ENCODE measurements around the gene OLFML1. TPM values are rescaled to one million over a fixed set of nuclear protein-coding genes. Genes with fewer than 3 reads are reported as not detected.

OLFML1 gene
- total RNA-seq, 6 experiments from 2014 or later: 2.2 to 5.5 (median 3.0) TPM

GRCh38 chr11:7487360-7487759, 2.1 kb downstream of the OLFML1 start:
- WGBS (ENCODE audit: insufficient coverage, low coverage, low lambda C conversion rate, missing lambda C conversion rate): 58% methylated on average over 2 of the region's 2 CpGs
- no peaks in the 10 kb centered on the region for H3K27me3 ChIP-seq
- no peaks in the 10 kb centered on the region for H3K9me3 ChIP-seq
- no peak overlapping the region for H3K4me3 ChIP-seq
- H3K36me3 ChIP-seq: no peaks in the 10 kb centered on the region
- TF ChIP-seq, protein P1, sequence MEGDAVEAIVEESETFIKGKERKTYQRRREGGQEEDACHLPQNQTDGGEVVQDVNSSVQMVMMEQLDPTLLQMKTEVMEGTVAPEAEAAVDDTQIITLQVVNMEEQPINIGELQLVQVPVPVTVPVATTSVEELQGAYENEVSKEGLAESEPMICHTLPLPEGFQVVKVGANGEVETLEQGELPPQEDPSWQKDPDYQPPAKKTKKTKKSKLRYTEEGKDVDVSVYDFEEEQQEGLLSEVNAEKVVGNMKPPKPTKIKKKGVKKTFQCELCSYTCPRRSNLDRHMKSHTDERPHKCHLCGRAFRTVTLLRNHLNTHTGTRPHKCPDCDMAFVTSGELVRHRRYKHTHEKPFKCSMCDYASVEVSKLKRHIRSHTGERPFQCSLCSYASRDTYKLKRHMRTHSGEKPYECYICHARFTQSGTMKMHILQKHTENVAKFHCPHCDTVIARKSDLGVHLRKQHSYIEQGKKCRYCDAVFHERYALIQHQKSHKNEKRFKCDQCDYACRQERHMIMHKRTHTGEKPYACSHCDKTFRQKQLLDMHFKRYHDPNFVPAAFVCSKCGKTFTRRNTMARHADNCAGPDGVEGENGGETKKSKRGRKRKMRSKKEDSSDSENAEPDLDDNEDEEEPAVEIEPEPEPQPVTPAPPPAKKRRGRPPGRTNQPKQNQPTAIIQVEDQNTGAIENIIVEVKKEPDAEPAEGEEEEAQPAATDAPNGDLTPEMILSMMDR (IDR thresholded peaks at IDR 0.05): no peak
- no peak for TF ChIP-seq POLR2A (IDR thresholded peaks at IDR 0.05)
- intact Hi-C loops (cut with DNase I): no loop called here
- no peaks in the 10 kb centered on the region for H3K4me1 ChIP-seq
- ATAC-seq (no peak), DNase-seq (no peak)
- no peak overlapping the region for H3K27ac ChIP-seq

- no peaks in the 10 kb centered on the region for H3K4me1 ChIP-seq
- no peak for DNase-seq
- intact Hi-C loops (cut with DNase I): no loop called here
- no peak overlapping the region for H3K27ac ChIP-seq
- no peaks in the 10 kb centered on the region for H3K27me3 ChIP-seq
- no peaks in the 10 kb centered on the region for H3K9me3 ChIP-seq
- WGBS (ENCODE audit: insufficient coverage, low coverage, low lambda C conversion rate, missing lambda C conversion rate): 85% methylated on average over 1 of the region's 1 CpG
- no peak for ATAC-seq
- no peaks in the 10 kb centered on the region for H3K36me3 ChIP-seq
- TF ChIP-seq, protein P1 (IDR thresholded peaks at IDR 0.05): no peak
- TF ChIP-seq POLR2A (IDR thresholded peaks at IDR 0.05): no peak
- H3K4me3 ChIP-seq: no peak overlapping the region
These were observed 3.4 kb downstream of the OLFML1 start for GRCh38 chr11:7488681-7489080.

DNA sequence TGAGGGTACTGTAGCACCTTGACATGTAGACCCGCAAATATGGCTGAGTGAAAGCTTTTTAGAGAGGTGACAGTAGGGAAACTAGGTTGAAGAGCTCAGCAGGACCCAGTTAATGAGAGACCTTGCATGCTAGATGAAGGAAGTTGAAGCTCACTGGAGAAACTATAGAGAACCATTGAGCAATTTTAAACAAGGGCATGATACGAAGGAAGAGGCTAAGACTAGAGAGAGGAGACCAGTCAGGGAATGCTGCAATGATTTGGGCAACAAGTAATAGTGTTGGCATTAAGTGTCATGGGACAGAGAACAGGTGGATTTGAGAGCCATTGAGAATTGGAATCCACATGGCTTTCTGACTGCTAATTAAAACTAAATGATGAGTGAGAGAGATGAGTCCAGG, 4.1 kb downstream of the OLFML1 start:
- WGBS (ENCODE audit: insufficient coverage, low coverage, low lambda C conversion rate, missing lambda C conversion rate): 80% methylated on average over 2 of the region's 2 CpGs
- intact Hi-C loops (cut with DNase I): no loop called here
- no peak overlapping the region for H3K27ac ChIP-seq
- H3K36me3 ChIP-seq: no peaks in the 10 kb centered on the region
- H3K4me1 ChIP-seq: no peaks in the 10 kb centered on the region
- DNase-seq: no peak
- TF ChIP-seq, protein P1 (IDR thresholded peaks at IDR 0.05): no peak
- no peak for TF ChIP-seq POLR2A (IDR thresholded peaks at IDR 0.05)
- no peaks in the 10 kb centered on the region for H3K9me3 ChIP-seq
- H3K27me3 ChIP-seq: no peaks in the 10 kb centered on the region
- ATAC-seq: peak in 1 of 4 donors; percentile 14
- H3K4me3 ChIP-seq: no peak overlapping the region

DNA sequence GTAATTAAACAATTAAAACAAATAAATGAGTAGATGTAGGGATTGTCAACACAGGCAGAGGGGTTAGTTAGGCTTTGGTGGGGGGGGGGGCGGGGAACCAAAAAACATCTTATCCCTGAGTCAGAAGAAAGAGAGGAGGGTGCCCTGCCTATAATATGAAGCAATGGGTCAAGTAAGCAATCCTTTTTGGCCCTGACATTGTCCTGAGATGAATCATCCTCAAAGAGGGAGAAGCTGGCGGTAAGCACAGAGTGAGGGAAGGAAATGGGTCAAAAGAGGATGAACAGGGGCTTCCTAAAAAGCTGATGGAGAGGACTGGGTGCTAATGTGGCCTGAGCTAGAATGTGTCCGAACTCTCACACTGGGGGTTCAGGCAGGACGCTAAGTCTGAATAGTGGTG, 4.7 kb downstream of the OLFML1 start:
- no peak for DNase-seq
- H3K27me3 ChIP-seq: no peaks in the 10 kb centered on the region
- H3K27ac ChIP-seq: no peak overlapping the region
- no peaks in the 10 kb centered on the region for H3K9me3 ChIP-seq
- WGBS (ENCODE audit: insufficient coverage, low coverage, low lambda C conversion rate, missing lambda C conversion rate): 47% methylated on average over 2 of the region's 4 CpGs
- no peaks in the 10 kb centered on the region for H3K36me3 ChIP-seq
- ATAC-seq: no peak
- no peaks in the 10 kb centered on the region for H3K4me1 ChIP-seq
- TF ChIP-seq, protein P1 (IDR thresholded peaks at IDR 0.05): no peak
- no peak for TF ChIP-seq POLR2A (IDR thresholded peaks at IDR 0.05)
- intact Hi-C loops (cut with DNase I): no loop called here
- no peak overlapping the region for H3K4me3 ChIP-seq

- Histone ChIP-seq H3K27me3 (no peaks in the 10 kb centered on the region), H3K4me3 (no peak overlapping the region), H3K9me3 (no peaks in the 10 kb centered on the region), H3K36me3 (no peaks in the 10 kb centered on the region), H3K27ac (no peak overlapping the region), H3K4me1 (no peaks in the 10 kb centered on the region)
- intact Hi-C loops (cut with DNase I): no loop called here
- TF ChIP-seq POLR2A (IDR thresholded peaks at IDR 0.05): no peak
- TF ChIP-seq, protein P1 (IDR thresholded peaks at IDR 0.05): no peak
- ATAC-seq: no peak
- DNase-seq: no peak
- 75% methylated on average over 1 of the region's 1 CpG for WGBS (ENCODE audit: insufficient coverage, low coverage, low lambda C conversion rate, missing lambda C conversion rate)
These were observed 5.2 kb downstream of the OLFML1 start for GRCh38 chr11:7490535-7490934.

Measured in right lobe of liver (tissue), 6 donors.